SU-DHL-6 (cell line): Measurements from ENCODE around the gene EZR.
A peak's percentile ranks its signal among the peaks of the same experiment; 100 is the strongest.

Experiments used
- H2AFZ ChIP-seq: fragments of 200-600 bp; sonication (generic); 2 replicates; pipeline ENCODE4 v1.6.1; 2014; ENCODE audit warnings: low read depth, mild to moderate bottlenecking, moderate library complexity, mixed read lengths, antibody characterized with exemption, low read length; ENCODE audit not compliant: severe bottlenecking
- H3F3A ChIP-seq: fragments of 200-600 bp; shearing (Covaris generic); 2 replicates; pipeline ENCODE4 v1.6.0; 2016; ENCODE audit warnings: antibody characterized with exemption, mild to moderate bottlenecking; ENCODE audit not compliant: insufficient read depth
- H3K27ac ChIP-seq: fragments of 200-600 bp; sonication (generic); 2 replicates; pipeline ENCODE4 v1.5.1; 2016; ENCODE audit warnings: low read depth, mild to moderate bottlenecking, low read length, moderate library complexity, mixed read lengths
- H3K27me3 ChIP-seq: fragments of 200-600 bp; sonication (generic), shearing (Covaris generic); 2 replicates; pipeline ENCODE4 v1.6.0; 2014; ENCODE audit warnings: mild to moderate bottlenecking, low read length
- H3K36me3 ChIP-seq: fragments of 200-600 bp; sonication (generic); 2 replicates; pipeline ENCODE4 v1.6.1; 2014; ENCODE audit warnings: mild to moderate bottlenecking, low read length, mixed read lengths
- H3K4me2 ChIP-seq: fragments of 300-600, 200-600 bp; shearing (Covaris generic), sonication (generic); 2 replicates; pipeline ENCODE4 v1.6.0; 2014; ENCODE audit warnings: low read length, low read depth, mild to moderate bottlenecking; ENCODE audit not compliant: poor library complexity, severe bottlenecking
- H3K4me3 ChIP-seq: fragments of 200-600 bp; sonication (generic); 2 replicates; pipeline ENCODE4 v1.5.1; 2014; ENCODE audit warnings: antibody characterized with exemption, low read length, mild to moderate bottlenecking, mixed read lengths; ENCODE audit not compliant: insufficient read depth, poor library complexity, severe bottlenecking
- H3K79me2 ChIP-seq: fragments of 200-600 bp; sonication (generic); 2 replicates; pipeline ENCODE4 v1.6.1; 2014; ENCODE audit warnings: mild to moderate bottlenecking, low read length, moderate library complexity; ENCODE audit not compliant: insufficient read depth
- H3K9ac ChIP-seq: fragments of 200-600 bp; sonication (generic); 2 replicates; pipeline ENCODE4 v1.7.0; 2014; ENCODE audit warnings: mild to moderate bottlenecking, low read length
- H3K9me2 ChIP-seq: fragments of 200-600 bp; sonication (generic); replicated peaks from 2 replicates; pipeline ENCODE4 v1.6.1; 2014; ENCODE audit warnings: low read length; ENCODE audit not compliant: insufficient read depth
- H3K9me3 ChIP-seq: fragments of 200-600 bp; sonication (generic); 2 replicates; pipeline ENCODE4 v1.6.1; 2014; ENCODE audit warnings: low read length, mixed read lengths; ENCODE audit not compliant: insufficient read depth
- H4K20me1 ChIP-seq: fragments of 200-600 bp; sonication (generic); 2 replicates; pipeline ENCODE4 v1.6.1; 2014; ENCODE audit warnings: low read depth, mild to moderate bottlenecking, antibody characterized with exemption, low read length, moderate library complexity, mixed read lengths
- CTCF ChIP-seq: fragments of 200-600 bp; sonication (generic); IDR thresholded peaks from one replicate; pipeline ENCODE4 v1.5.1; 2017; ENCODE audit warnings: antibody characterized with exemption, mild to moderate bottlenecking, low read length, moderate library complexity; ENCODE audit not compliant: insufficient read depth, poor library complexity, severe bottlenecking
- EZH2phosphoT487 ChIP-seq: fragments of 200-600 bp; sonication (generic), shearing (Covaris generic); conservative IDR thresholded peaks from 2 replicates; pipeline ENCODE4 v1.6.1; 2018; ENCODE audit warnings: mild to moderate bottlenecking, antibody characterized with exemption, low read length, moderate library complexity, mixed read lengths

EZR gene

GRCh38 chr6:158718461-158719046 is 100.6 kb downstream of the EZR start:
- Histone ChIP-seq H3F3A (peaks cover 29% of the 10 kb centered on the region), H3K36me3 (no peaks in the 10 kb centered on the region), H3K9me3 (no peaks in the 10 kb centered on the region), H3K4me3 (no peak overlapping the region), H4K20me1 (no peaks in the 10 kb centered on the region), H3K4me2 (no peak overlapping the region), H3K9me2 (no peaks in the 10 kb centered on the region), H3K79me2 (no peaks in the 10 kb centered on the region), H3K9ac (no peak overlapping the region), H3K27me3 (no peaks in the 10 kb centered on the region), H2AFZ (no peak overlapping the region), H3K27ac (no peak overlapping the region)
- TF ChIP-seq EZH2phosphoT487 (no peak), CTCF (peak; percentile 74)

DNA sequence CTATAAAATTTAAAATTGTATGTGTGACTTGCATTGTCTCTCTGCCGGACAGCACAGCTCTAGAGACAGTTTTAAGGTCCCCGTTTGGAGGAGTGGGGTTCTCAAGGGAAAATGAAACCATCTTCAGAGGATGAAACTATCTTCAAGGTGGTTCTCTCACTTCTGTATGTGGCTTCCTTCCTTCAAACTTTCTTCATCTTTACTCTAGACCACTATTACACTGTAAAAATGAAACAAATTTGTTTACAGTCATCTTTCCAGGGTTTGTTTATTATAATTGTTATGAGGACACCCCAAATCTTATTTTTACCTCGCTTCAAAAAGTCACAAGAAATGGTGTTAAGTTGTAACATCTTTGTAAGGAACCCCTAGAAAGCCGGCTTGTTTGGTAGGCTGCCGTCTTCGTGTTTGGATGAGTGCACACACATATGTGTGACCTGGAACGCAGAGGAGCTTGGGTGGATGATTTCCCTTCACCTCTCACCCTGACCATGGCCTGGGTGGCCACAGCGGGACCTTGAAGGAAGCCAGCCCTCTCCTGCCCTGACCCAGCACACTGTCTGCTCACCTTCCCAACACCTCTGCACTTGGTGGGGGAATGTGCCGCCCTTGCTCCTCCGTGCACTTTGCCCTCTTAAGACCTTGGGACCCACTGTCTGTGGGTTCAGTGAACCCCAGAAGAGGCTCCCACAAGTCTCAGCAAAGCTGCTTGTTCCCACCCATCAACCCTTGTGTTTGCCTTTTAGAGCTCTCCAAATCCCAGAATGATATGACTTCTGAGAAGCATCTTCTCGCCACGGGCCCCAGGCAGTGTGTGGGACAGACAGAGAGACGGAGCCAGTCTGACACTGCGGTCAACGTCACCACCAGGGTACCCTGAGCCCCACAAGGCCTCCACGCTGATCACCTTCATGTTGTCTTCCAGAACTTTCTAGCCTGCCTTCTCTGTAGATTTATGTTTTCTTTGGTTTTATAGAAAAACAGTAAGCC is 101.5 kb downstream of the EZR start:
- Histone ChIP-seq H3F3A (peaks cover 29% of the 10 kb centered on the region), H3K9me3 (no peaks in the 10 kb centered on the region), H3K27me3 (no peaks in the 10 kb centered on the region), H3K4me3 (peak overlapping the region; percentile 5), H3K36me3 (no peaks in the 10 kb centered on the region), H3K4me2 (peak overlapping the region; percentile 55), H3K27ac (peak overlapping the region; percentile 82), H4K20me1 (no peaks in the 10 kb centered on the region), H2AFZ (peak overlapping the region; percentile 38), H3K9me2 (no peaks in the 10 kb centered on the region), H3K79me2 (no peaks in the 10 kb centered on the region), H3K9ac (peak overlapping the region; percentile 2; the same call in 1 of the 2 replicates)
- TF ChIP-seq EZH2phosphoT487 (no peak), CTCF (no peak)
